HEK293T (cell line): Measurements from ENCODE around the gene TTC7B.

ENCODE experiments used
- FOXA1 ChIP-seq: fragments of 450-650 bp; IDR thresholded peaks from 2 replicates; pipeline ENCODE4 v1.6.1; 2016; ENCODE audit warnings: mild to moderate bottlenecking
- FOXK2 ChIP-seq: fragments of 450-650 bp; IDR thresholded peaks from 2 replicates; pipeline ENCODE4 v1.6.1; 2016; ENCODE audit warnings: mild to moderate bottlenecking
- FOXM1 ChIP-seq: fragments of 450-650 bp; IDR thresholded peaks from 2 replicates; pipeline ENCODE4 v1.6.1; 2017; ENCODE audit warnings: mild to moderate bottlenecking, borderline replicate concordance
- HDGF ChIP-seq: fragments of 450-650 bp; IDR thresholded peaks from 2 replicates; pipeline ENCODE4 v1.6.1; 2017; ENCODE audit warnings: antibody characterized with exemption, borderline replicate concordance
- SP1 ChIP-seq: fragments of 450-650 bp; IDR thresholded peaks from 2 replicates; pipeline ENCODE4 v1.6.1; 2017
- TF ChIP-seq, protein P1 (sequence below): fragments of 450-650 bp; IDR thresholded peaks from 2 replicates; pipeline ENCODE4 v1.6.1; 2016

DNA sequence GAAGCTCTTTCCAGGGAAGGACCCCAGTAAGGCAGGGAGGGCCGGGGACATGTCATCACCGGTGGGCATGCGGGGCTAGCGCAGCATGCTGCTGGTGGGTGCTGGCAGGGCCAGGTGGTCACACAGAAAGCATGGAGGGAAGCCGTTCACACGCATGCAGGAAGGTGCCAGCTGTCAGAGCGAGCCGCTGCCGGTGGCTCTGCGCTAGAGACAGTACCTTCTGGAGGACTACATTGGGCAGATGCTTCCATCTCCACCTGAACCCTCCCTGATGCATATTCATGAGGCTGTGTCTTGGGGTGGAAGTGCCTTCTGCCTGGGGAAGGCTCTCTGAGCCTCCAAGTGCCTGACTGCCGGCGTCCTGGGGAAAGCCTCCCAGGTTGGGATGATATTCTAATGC is 215.6 kb downstream of the TTC7B start:
- no peak for TF ChIP-seq SP1
- TF ChIP-seq, protein P1, sequence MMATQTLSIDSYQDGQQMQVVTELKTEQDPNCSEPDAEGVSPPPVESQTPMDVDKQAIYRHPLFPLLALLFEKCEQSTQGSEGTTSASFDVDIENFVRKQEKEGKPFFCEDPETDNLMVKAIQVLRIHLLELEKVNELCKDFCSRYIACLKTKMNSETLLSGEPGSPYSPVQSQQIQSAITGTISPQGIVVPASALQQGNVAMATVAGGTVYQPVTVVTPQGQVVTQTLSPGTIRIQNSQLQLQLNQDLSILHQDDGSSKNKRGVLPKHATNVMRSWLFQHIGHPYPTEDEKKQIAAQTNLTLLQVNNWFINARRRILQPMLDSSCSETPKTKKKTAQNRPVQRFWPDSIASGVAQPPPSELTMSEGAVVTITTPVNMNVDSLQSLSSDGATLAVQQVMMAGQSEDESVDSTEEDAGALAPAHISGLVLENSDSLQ, result no peak
- no peak for TF ChIP-seq FOXA1
- no peak for TF ChIP-seq FOXM1
- no peak for TF ChIP-seq HDGF
- TF ChIP-seq FOXK2, result no peak
